MM.1S (cell line): Measurements from ENCODE around the gene DDAH2.

Experiments used
- CTCF ChIP-seq: fragments of 300-600 bp; sonication (generic); IDR thresholded peaks from 2 replicates; pipeline ENCODE4 v1.5.1; 2016; ENCODE audit warnings: antibody characterized with exemption, low read length, mixed read lengths
- EZH2 ChIP-seq: fragments of 300-600 bp; sonication (generic); optimal IDR thresholded peaks from 2 replicates; pipeline ENCODE3; 2017; ENCODE audit warnings: low read depth, mild to moderate bottlenecking, antibody characterized with exemption, low read length, mixed read lengths
- EZH2phosphoT487 ChIP-seq: fragments of 300-600 bp; sonication (generic); IDR thresholded peaks from 2 replicates; pipeline ENCODE4 v1.6.1; 2018; ENCODE audit warnings: antibody characterized with exemption, low read length

- TF ChIP-seq CTCF, result no peak
- no peak for TF ChIP-seq EZH2phosphoT487
- TF ChIP-seq EZH2, result no peak
These were observed 41.8 kb downstream of the DDAH2 start for GRCh38 chr6:31687321-31687720.
